Motor neuron (in vitro differentiated cells): ENCODE data around the gene CCK. TPM values are rescaled to one million over a fixed set of nuclear protein-coding genes. Genes with fewer than 3 reads are reported as not detected.
"Not testable (repeated sequence)": the region's sequence is repeated elsewhere in the genome, so short reads cannot be mapped to it uniquely, and the experiment has no call there.

Source experiments
- ATAC-seq, 8 experiments: fragments of 200-7000 bp; cut with Tn5 transposase; replicated peaks in 6 of 8; 2 replicates each; pipeline ENCODE4 v1.8.0; 2021; ENCODE audit warnings: mild to moderate bottlenecking in 8 of 8, moderate library complexity in 8 of 8
- H3K27ac ChIP-seq, 2 donors: fragments of 250-450 bp; sonication (Bioruptor Pico); 2 replicates each; pipeline ENCODE4 v1.9.0; 2021; ENCODE audit warnings: antibody characterized with exemption in 2 of 2, mild to moderate bottlenecking in 2 of 2, moderate library complexity in 1 of 2
- H3K4me1 ChIP-seq, 2 donors: fragments of 250-450 bp; sonication (Bioruptor Pico); replicated peaks in 1 of 2; 2 replicates each; pipeline ENCODE4 v1.6.1; 2021; ENCODE audit warnings: antibody characterized with exemption in 2 of 2, mild to moderate bottlenecking in 2 of 2, moderate library complexity in 1 of 2
- H3K4me3 ChIP-seq, 5 donors: fragments of 250-450 bp; sonication (Bioruptor Pico); 2 replicates each; pipeline ENCODE4 v1.9.0; 2021; ENCODE audit warnings: antibody characterized with exemption in 5 of 5, mild to moderate bottlenecking in 5 of 5, moderate library complexity in 4 of 5
- WGBS, 10 experiments: fragments of 450-650 bp; shearing (Covaris generic); methylation state at CpG; one replicate each; pipeline ENCODE4 v1.0.0; 2022; 5-methylcytosine and 5-hydroxymethylcytosine counted together
- in situ Hi-C, 9 experiments: fragments of 400-800 bp; cut with MboI; loops; one replicate each; pipeline ENCODE4 v1.15.0; 2021; ENCODE audit warnings: low sequenced_read_pairs in 9 of 9, low pct_unique_long_range_greater_than_20kb in 2 of 9; ENCODE audit not compliant: unreplicated experiment in 9 of 9
- total RNA-seq, 8 experiments: library from RNA; unstranded; fragments of 300-600 nt; gene quantifications; 2 replicates each; pipeline versions ENCODE4 v1.2.3 to v1.2.4, GENCODE V29; 2022

Gene CCK
- total RNA-seq, 8 experiments from 2014 or later, result 0.22 to 30.8 (median 1.6) TPM; not detected in 4

DNA sequence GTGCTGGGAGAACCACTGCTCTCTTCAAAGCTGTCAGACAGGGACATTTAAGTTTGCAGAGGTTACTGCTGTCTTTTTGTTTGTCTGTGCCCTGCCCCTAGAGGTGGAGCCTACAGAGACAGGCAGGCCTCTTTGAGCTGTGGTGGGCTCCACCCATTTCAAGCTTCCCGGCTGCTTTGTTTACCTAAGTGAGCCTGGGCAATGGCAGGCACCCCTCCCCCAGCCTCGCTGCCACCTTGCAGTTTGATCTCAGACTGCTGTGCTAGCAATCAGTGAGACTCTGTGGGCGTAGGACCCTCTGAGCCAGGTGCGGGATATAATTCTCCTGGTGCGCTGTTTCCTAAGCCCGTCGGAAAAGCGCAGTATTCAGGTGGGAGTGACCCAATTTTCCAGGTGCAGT, 21.4 kb upstream of the CCK start:
- H3K27ac ChIP-seq, H3K4me1 ChIP-seq, in situ Hi-C loops, H3K4me3 ChIP-seq, ATAC-seq: not testable (repeated sequence)
- 93 to 100% methylated on average over 3 to 4 of the region's 8 CpGs; no CpG with 5 or more reads in 8 of the 10 experiments for WGBS, 10 experiments

GRCh38 chr3:42277676-42278075, 11.7 kb upstream of the CCK start:
- Histone ChIP-seq H3K4me3 (no peak overlapping the region), H3K27ac (no peak overlapping the region), H3K4me1 (no peaks in the 10 kb centered on the region)
- in situ Hi-C loops, result no loop called here
- 0 to 100% (median 60%) methylated on average over 1 to 6 of the region's 6 CpGs; no CpG with 5 or more reads in 2 of the 10 experiments for WGBS, 10 experiments
- no peak for ATAC-seq

- no peak for ATAC-seq
- H3K4me3 ChIP-seq, result no peak overlapping the region
- 0 to 86% (median 39%) methylated on average over 1 to 3 of the region's 3 CpGs for WGBS, 10 experiments
- no peak overlapping the region for H3K27ac ChIP-seq
- H3K4me1 ChIP-seq, result no peaks in the 10 kb centered on the region
- in situ Hi-C loops, result no loop called here
Measured at GRCh38 chr3:42276141-42277132, 10.5 kb upstream of the CCK start.

DNA sequence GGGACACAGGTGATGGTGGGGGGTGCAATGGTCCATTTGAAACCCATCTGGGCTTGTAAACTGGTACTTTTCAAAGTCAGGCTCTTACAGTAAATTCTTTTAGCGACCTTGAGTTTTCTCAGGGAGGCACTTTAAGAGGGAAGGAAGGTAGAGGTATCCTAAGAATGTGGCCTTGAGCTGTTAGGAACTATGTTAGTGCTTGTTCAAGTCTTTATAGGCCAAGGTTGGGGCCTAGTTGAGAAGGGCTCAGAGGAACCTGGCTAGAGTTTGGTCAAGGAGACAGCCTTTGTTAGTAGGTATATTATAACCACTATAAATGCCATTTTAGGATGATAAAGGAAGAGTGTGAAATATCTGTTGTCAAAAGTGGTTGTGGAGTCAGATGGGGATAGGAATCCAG, 9.2 kb upstream of the CCK start:
- H3K4me1 ChIP-seq, result no peaks in the 10 kb centered on the region
- in situ Hi-C loops, result no loop called here
- no peak for ATAC-seq
- WGBS, 10 experiments, result 0 to 80% (median 20%) methylated on average over 1 of the region's 1 CpG; no CpG with 5 or more reads in 3 of the 10 experiments
- H3K27ac ChIP-seq, result no peak overlapping the region
- no peak overlapping the region for H3K4me3 ChIP-seq

- Histone ChIP-seq H3K4me3 (no peak overlapping the region), H3K27ac (no peak overlapping the region), H3K4me1 (no peaks in the 10 kb centered on the region)
- in situ Hi-C loops, result loop anchor here in 2 of 9 experiments (25.0 kb wide), 1 partner anchor 163 kb away; no protein-coding TSS in a partner anchor
- ATAC-seq, result no peak
Measured at GRCh38 chr3:42274266-42274665, 8.3 kb upstream of the CCK start.

DNA sequence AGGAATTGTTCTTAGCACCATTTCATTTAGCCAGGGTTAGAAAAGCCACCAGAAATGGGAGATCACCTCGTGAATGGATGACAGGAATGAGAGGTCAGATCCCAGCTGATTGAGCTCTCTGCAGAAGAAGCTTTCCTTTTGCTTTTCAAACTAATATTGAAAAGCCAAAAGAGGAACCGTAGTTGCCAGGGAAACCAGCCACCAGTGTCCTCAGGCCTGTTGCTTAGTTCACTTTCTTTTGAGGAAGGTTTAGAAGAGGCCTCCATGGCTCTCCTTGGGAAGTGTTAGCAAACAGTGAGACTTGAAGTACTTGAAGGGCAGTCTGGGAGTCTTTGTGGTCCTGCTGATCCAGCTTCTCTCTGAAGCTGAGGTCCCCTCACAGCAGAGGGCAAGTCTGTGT, 7.4 kb upstream of the CCK start:
- 0 to 44% (median 17%) methylated on average over 1 to 2 of the region's 2 CpGs; no CpG with 5 or more reads in 4 of the 10 experiments for WGBS, 10 experiments
- Histone ChIP-seq H3K27ac (no peak overlapping the region), H3K4me3 (no peak overlapping the region), H3K4me1 (no peaks in the 10 kb centered on the region)
- in situ Hi-C loops, result loop anchor here in 2 of 9 experiments (25.0 kb wide), 1 partner anchor 164 kb away; no protein-coding TSS in a partner anchor
- no peak for ATAC-seq

GRCh38 chr3:42271786-42272185, 5.8 kb upstream of the CCK start:
- in situ Hi-C loops, result loop anchor here in 2 of 9 experiments (25.0 kb wide), 1 partner anchor 166 kb away; no protein-coding TSS in a partner anchor
- H3K27ac ChIP-seq, result no peak overlapping the region
- ATAC-seq, result no peak
- H3K4me3 ChIP-seq, result no peak overlapping the region
- H3K4me1 ChIP-seq, result no peaks in the 10 kb centered on the region

DNA sequence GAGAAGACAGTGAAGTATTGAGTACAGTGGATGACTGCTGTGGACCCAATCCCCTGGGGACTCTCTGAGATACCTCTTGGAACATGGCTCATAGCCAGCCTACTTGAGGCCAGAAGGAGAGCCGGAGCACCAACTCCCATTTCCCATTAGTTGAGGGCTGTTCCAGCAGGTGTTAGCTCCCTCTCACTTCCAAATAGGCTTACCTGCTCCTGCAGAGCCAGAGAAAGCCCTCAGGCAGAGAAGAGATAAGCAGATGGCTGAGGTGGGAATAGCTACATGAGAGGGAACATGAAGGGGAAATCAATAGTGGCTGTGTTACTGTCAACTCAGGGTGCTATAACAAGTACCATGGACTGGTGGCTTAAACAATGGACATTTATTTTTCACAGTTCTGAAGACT, 4.6 kb upstream of the CCK start:
- ATAC-seq, result no peak
- in situ Hi-C loops, result loop anchor here in 2 of 9 experiments (25.0 kb wide), 1 partner anchor 167 kb away; no protein-coding TSS in a partner anchor
- Histone ChIP-seq H3K4me3 (no peak overlapping the region), H3K4me1 (no peaks in the 10 kb centered on the region), H3K27ac (no peak overlapping the region)
- 0 to 88% (median 57%) methylated on average over 1 of the region's 1 CpG; no CpG with 5 or more reads in 7 of the 10 experiments for WGBS, 10 experiments

GRCh38 chr3:42269647-42270046, 3.7 kb upstream of the CCK start:
- WGBS, 10 experiments, result 40 to 100% (median 81%) methylated on average over 1 to 6 of the region's 7 CpGs; no CpG with 5 or more reads in 2 of the 10 experiments
- in situ Hi-C loops, result loop anchor here in 2 of 9 experiments (25.0 kb wide), 1 partner anchor 168 kb away; no protein-coding TSS in a partner anchor

GRCh38 chr3:42267878-42268277, 1.9 kb upstream of the CCK start:
- Histone ChIP-seq H3K27ac (no peak overlapping the region), H3K4me3 (no peak overlapping the region), H3K4me1 (peaks cover 0 to 3% of the 10 kb centered on the region in 2 donors)
- in situ Hi-C loops, result loop anchor here in 2 of 9 experiments (25.0 kb wide), 1 partner anchor 169 kb away; no protein-coding TSS in a partner anchor
- ATAC-seq, result no peak
- 25 to 90% (median 75%) methylated on average over 1 to 5 of the region's 6 CpGs; no CpG with 5 or more reads in 4 of the 10 experiments for WGBS, 10 experiments

More at GRCh38 chr3:42269647-42270046, 3.7 kb upstream of the CCK start:
- Histone ChIP-seq H3K4me3 (no peak overlapping the region), H3K4me1 (no peaks in the 10 kb centered on the region), H3K27ac (no peak overlapping the region)
- no peak for ATAC-seq

- Histone ChIP-seq H3K4me3 (peak overlapping the region in 3 of 5 donors; percentile 10 to 23 (median 21)), H3K4me1 (peaks cover 0 to 3% of the 10 kb centered on the region in 2 donors), H3K27ac (no peak overlapping the region)
- 4 to 78% (median 33%) methylated on average over 1 to 19 of the region's 60 CpGs; no CpG with 5 or more reads in 4 of the 10 experiments for WGBS, 10 experiments
- in situ Hi-C loops, result loop anchor here in 2 of 9 experiments (25.0 kb wide), 1 partner anchor 172 kb away; no protein-coding TSS in a partner anchor
- peak in 5 of 8 experiments; percentile 38 to 64 (median 44) for ATAC-seq
Measured at GRCh38 chr3:42265059-42265991, 660 bp downstream of the CCK start.

- peak in 7 of 8 experiments; percentile 45 to 98 (median 95) for ATAC-seq
- WGBS, 10 experiments, result 7 to 100% (median 12%) methylated on average over 1 to 18 of the region's 37 CpGs; no CpG with 5 or more reads in 2 of the 10 experiments
- in situ Hi-C loops, result loop anchor here in 2 of 9 experiments (25.0 kb wide), 1 partner anchor 173 kb away; no protein-coding TSS in a partner anchor
- peaks cover 0 to 3% of the 10 kb centered on the region in 2 donors for H3K4me1 ChIP-seq
- no peak overlapping the region for H3K27ac ChIP-seq
- H3K4me3 ChIP-seq, result peak overlapping the region in 4 of 5 donors; percentile 5 to 23 (median 16)
Measured at GRCh38 chr3:42264399-42265058, 1.5 kb downstream of the CCK start.
